Measurements from ENCODE around the gene SQSTM1. TPM values are rescaled to one million over a fixed set of nuclear protein-coding genes. Genes with fewer than 3 reads are reported as not detected.

SQSTM1 gene
- total and polyA plus RNA-seq, 9 of the 15 experiments (the other 6 are each of a cell fraction or from before 2014, with no cell fraction given): 5.6 to 148 (median 64.0) TPM

- TF ChIP-seq BHLHE40 (IDR thresholded peaks at IDR 0.05; ENCODE audit: low read length) (peak; percentile 54; the same call in 1 of the 2 replicates), UBTF (IDR thresholded peaks at IDR 0.05; ENCODE audit: borderline replicate concordance in 1 of 2, low read depth in 2 of 2, low read length in 2 of 2) (peak; percentile 69 to 85; a peak in 2 of 4 replicates), ZBED1 (IDR thresholded peaks at IDR 0.05) (no peak), NCOA1 (IDR thresholded peaks at IDR 0.05; ENCODE audit: low read depth) (no peak), PTBP1 (IDR thresholded peaks at IDR 0.05; ENCODE audit: low read depth, low read length) (no peak), HNRNPH1 (optimal IDR thresholded peaks at IDR 0.05; ENCODE audit: low read depth, low read length) (no peak), TFAM (CRISPR knock-in tag; conservative IDR thresholded peaks at IDR 0.05) (no peak), FOXM1 (IDR thresholded peaks at IDR 0.05; ENCODE audit: low read depth) (no peak), FOXM1 (CRISPR knock-in tag; IDR thresholded peaks at IDR 0.05; ENCODE audit: low read depth) (no peak), ZNF583 (CRISPR knock-in tag; IDR thresholded peaks at IDR 0.05) (no peak), ZNF263 (CRISPR knock-in tag; IDR thresholded peaks at IDR 0.05; ENCODE audit: borderline replicate concordance) (no peak), NFYB (IDR thresholded peaks at IDR 0.05; ENCODE audit: extremely low read depth, insufficient read length) (no peak), POLR2G (IDR thresholded peaks at IDR 0.05; ENCODE audit: low read depth, low read length) (peak; percentile 79), JUN (IDR thresholded peaks at IDR 0.05; ENCODE audit: borderline replicate concordance, low read depth, low read length) (no peak), JUN (CRISPR knock-in tag; IDR thresholded peaks at IDR 0.05; ENCODE audit: borderline replicate concordance) (0 out of 2 replicates have a peak, but pooled peaks have one; percentile 25), NR2C2 (CRISPR knock-in tag; IDR thresholded peaks at IDR 0.05) (0 out of 2 replicates have a peak, but pooled peaks have one; percentile 58), NR2C2 (tag; IDR thresholded peaks at IDR 0.05) (no peak), ZC3H4 (CRISPR knock-in tag; IDR thresholded peaks at IDR 0.05; ENCODE audit: borderline replicate concordance) (peak; percentile 81; the same call in 1 of the 2 replicates), NR0B1 (IDR thresholded peaks at IDR 0.05; ENCODE audit: partially characterized antibody) (no peak), ZNF780A (CRISPR knock-in tag; IDR thresholded peaks at IDR 0.05) (no peak), KLF1 (tag; IDR thresholded peaks at IDR 0.05) (no peak)
Measured at GRCh38 chr5:179805529-179806249, 15.0 kb upstream of the SQSTM1 start (continued).

Data from K562 (cell line).